Measurements from ENCODE around the gene UGT3A2.

DNA sequence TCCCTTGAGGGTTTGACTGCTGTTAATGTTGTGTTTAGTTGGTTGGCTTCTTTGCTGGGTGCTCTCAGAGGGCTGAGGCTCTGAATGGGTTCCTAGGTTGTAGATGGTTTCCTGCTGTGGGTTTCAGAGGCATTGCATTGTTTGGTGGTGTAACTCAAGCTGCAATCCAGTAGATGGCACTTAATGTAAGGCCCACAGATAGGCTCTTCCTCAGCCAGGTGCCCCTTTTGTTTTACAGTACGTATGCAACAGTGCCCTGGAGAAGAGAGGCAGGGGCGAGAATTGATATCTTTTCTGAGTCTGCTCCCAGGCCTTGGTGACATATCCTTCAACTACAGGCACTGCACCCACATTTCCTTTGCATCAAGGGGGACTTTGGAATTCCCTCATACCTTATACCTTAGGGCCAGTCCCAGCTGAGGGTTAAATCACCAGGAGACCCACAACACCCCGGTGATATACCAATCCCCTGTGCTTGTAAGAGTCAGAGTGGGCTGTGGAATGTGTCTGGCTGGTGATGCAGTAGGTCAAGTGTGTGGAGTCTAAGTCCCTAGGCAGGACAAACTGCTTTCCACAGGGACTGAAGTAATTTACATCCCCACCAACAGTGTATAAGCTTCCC, 7.0 kb upstream of the UGT3A2 start:
- TF ChIP-seq, protein P1, sequence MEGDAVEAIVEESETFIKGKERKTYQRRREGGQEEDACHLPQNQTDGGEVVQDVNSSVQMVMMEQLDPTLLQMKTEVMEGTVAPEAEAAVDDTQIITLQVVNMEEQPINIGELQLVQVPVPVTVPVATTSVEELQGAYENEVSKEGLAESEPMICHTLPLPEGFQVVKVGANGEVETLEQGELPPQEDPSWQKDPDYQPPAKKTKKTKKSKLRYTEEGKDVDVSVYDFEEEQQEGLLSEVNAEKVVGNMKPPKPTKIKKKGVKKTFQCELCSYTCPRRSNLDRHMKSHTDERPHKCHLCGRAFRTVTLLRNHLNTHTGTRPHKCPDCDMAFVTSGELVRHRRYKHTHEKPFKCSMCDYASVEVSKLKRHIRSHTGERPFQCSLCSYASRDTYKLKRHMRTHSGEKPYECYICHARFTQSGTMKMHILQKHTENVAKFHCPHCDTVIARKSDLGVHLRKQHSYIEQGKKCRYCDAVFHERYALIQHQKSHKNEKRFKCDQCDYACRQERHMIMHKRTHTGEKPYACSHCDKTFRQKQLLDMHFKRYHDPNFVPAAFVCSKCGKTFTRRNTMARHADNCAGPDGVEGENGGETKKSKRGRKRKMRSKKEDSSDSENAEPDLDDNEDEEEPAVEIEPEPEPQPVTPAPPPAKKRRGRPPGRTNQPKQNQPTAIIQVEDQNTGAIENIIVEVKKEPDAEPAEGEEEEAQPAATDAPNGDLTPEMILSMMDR (IDR thresholded peaks at IDR 0.05): no peak
- TF ChIP-seq EZH2 (IDR thresholded peaks at IDR 0.05; ENCODE audit: borderline replicate concordance, insufficient read depth, low read depth, low read length, poor library complexity, severe bottlenecking): no peak

Measured in B cell (primary cell).